Transverse colon (tissue), 4 donors: ENCODE data around the gene ALKBH7. TPM values are rescaled to one million over a fixed set of nuclear protein-coding genes. Genes with fewer than 3 reads are reported as not detected.
"Not testable (repeated sequence)": the region's sequence is repeated elsewhere in the genome, so short reads cannot be mapped to it uniquely, and the experiment has no call there.

Source experiments
- DNase-seq: peaks from one replicate; pipeline ENCODE4 v3.0.0-alpha.2; 2019
- H3K27ac ChIP-seq, 4 donors: fragments of 200-600 bp; sonication (generic); 2 replicates each; pipeline ENCODE4 v1.5.1; 2016 to 2018; ENCODE audit warnings: inconsistent platforms in 4 of 4
- H3K27me3 ChIP-seq: fragments of 200-600 bp; sonication (generic); 2 replicates; pipeline ENCODE4 v1.5.1; 2017; ENCODE audit warnings: inconsistent platforms
- H3K36me3 ChIP-seq, 4 donors: fragments of 200-600 bp; sonication (generic); 2 replicates each; pipeline ENCODE4 v1.5.1; 2017 to 2019; ENCODE audit warnings: inconsistent platforms in 4 of 4
- H3K4me1 ChIP-seq, 4 donors: fragments of 200-600 bp; sonication (generic); 2 replicates each; pipeline ENCODE4 v1.5.1; 2017 to 2020; ENCODE audit warnings: inconsistent platforms in 4 of 4
- H3K4me3 ChIP-seq, 4 donors: fragments of 200-600 bp; sonication (generic); 1 replicate in 1 of 4; 2 replicates in 3 of 4; pipeline versions ENCODE4 v1.5.1 to v1.6.1; 2017 to 2019; ENCODE audit warnings: inconsistent platforms in 4 of 4
- H3K9me3 ChIP-seq, 2 donors: fragments of 200-600 bp; sonication (generic); 2 replicates each; pipeline ENCODE4 v1.5.1; 2017 to 2019; ENCODE audit warnings: inconsistent platforms in 2 of 2
- CTCF ChIP-seq, 5 experiments: fragments of 200-600 bp in 3 of 5; fragments of 450-650 bp in 2 of 5; sonication (generic) in 3 of 5; IDR thresholded peaks; 1 replicate in 2 of 5; 2 replicates in 3 of 5; pipeline ENCODE4 v1.5.1; 2016 to 2017; ENCODE audit warnings: antibody characterized with exemption in 5 of 5, inconsistent platforms in 3 of 5, mild to moderate bottlenecking in 2 of 5, moderate library complexity in 1 of 5
- EP300 ChIP-seq: sonication (generic); formaldehyde crosslinking; IDR thresholded peaks from one replicate; pipeline ENCODE4 v1.6.1; 2017; ENCODE audit warnings: antibody characterized with exemption, low read depth
- POLR2A ChIP-seq: fragments of 450-650 bp; IDR thresholded peaks from one replicate; pipeline ENCODE4 v1.6.1; 2016; ENCODE audit warnings: antibody characterized with exemption, mild to moderate bottlenecking, moderate library complexity
- POLR2AphosphoS5 ChIP-seq, 3 donors: sonication (generic); formaldehyde crosslinking; IDR thresholded peaks; one replicate each; pipeline ENCODE4 v1.6.1; 2016; ENCODE audit warnings: antibody characterized with exemption in 3 of 3
- WGBS, 2 donors: methylation state at CpG; one replicate each; pipeline ENCODE4 v1.1.5; 2018; ENCODE audit warnings: low coverage in 1 of 2; 5-methylcytosine and 5-hydroxymethylcytosine counted together
- in situ Hi-C, 4 donors: fragments of 200-750 bp; cut with MboI; loops; one replicate each; pipeline versions ENCODE4 v1.15.0 to v1.15.1; 2017; ENCODE audit warnings: low sequenced_read_pairs in 3 of 4, low pct_ligation_motif_present in 1 of 4, low pct_unique_long_range_greater_than_20kb in 1 of 4
- intact Hi-C: fragments of 100-400 bp; cut with DNase I; formaldehyde crosslinking; loops from one replicate; pipeline ENCODE4 v1.15.1; 2023; ENCODE audit warnings: low total_unique reads
- total RNA-seq, 4 donors: library from RNA; depleted of rRNA; stranded (reverse); fragments of >200 nt; gene quantifications; one replicate each; pipeline ENCODE4 v1.1.0, GENCODE V29; 2016

Gene ALKBH7
- total RNA-seq, 4 donors from 2014 or later, result 135 to 188 (median 158) TPM

- intact Hi-C loops (no loop called here), in situ Hi-C loops (no loop called here)
- Histone ChIP-seq H3K27ac (no peak within 1 kb of the TSS), H3K27me3 (no peaks in the 10 kb centered on the region), H3K4me1 (no peaks in the 10 kb centered on the region), H3K4me3 (no peak within 1 kb of the TSS), H3K36me3 (no peaks in the 10 kb centered on the region), H3K9me3 (no peaks in the 10 kb centered on the region)
- 70 to 72% methylated on average over 3 to 17 of the region's 17 CpGs for WGBS, 2 donors
- no peak for DNase-seq
- TF ChIP-seq CTCF (IDR thresholded peaks at IDR 0.05), result no peak
These were observed 39.2 kb upstream of the ALKBH7 start, which contains the start of gene ACER1 for GRCh38 chr19:6333439-6333838. ACER1 (minus strand) TSS chr19:6333612; CDS start chr19:6333551, 61 bp downstream.

DNA sequence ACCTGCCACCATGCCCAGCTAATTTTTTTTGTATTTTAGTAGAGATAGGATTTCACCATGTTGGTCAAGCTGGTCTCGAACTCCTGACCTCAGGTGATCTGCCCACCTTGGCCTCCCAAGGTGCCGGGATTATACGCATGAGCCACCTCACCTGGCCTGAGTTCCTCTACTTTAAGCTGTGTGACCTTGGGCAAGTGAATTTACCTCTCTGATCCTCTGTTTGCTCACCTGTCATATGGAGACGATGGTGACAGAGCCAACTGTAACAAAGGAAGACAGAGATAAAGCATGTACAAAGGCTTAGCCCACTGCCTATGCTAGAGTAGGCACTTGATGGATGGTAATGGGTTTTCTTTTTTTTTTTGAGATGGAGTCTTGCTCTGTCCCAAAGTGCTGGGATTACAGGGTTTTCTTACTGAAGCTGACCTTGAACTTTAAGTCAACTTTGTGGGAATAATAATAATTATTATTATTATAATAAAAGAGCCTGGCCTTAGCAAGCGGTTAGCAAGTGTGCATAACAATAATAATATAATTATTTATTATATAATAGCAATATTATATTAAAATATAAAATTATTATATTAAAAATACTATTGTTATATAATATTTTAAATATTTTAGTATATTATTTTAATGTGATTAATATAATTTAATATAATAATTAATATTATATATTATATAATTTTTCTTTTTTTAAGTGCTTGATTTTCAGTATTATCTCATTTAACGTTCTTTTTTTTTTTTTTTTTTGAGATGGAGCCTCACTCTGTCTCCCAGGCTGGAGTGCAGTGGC is 37.9 kb upstream of the ALKBH7 start:
- Histone ChIP-seq H3K4me1 (no peaks in the 10 kb centered on the region), H3K36me3 (no peaks in the 10 kb centered on the region), H3K9me3 (no peaks in the 10 kb centered on the region), H3K4me3 (no peak overlapping the region), H3K27ac (no peak overlapping the region), H3K27me3 (no peaks in the 10 kb centered on the region)
- intact Hi-C loops (no loop called here), in situ Hi-C loops (no loop called here)
- 81 to 85% methylated on average over 2 to 6 of the region's 6 CpGs for WGBS, 2 donors
- TF ChIP-seq EP300 (no peak), POLR2A (no peak), CTCF (IDR thresholded peaks at IDR 0.05) (no peak), POLR2AphosphoS5 (IDR thresholded peaks at IDR 0.05) (no peak)
- DNase-seq, result no peak

DNA sequence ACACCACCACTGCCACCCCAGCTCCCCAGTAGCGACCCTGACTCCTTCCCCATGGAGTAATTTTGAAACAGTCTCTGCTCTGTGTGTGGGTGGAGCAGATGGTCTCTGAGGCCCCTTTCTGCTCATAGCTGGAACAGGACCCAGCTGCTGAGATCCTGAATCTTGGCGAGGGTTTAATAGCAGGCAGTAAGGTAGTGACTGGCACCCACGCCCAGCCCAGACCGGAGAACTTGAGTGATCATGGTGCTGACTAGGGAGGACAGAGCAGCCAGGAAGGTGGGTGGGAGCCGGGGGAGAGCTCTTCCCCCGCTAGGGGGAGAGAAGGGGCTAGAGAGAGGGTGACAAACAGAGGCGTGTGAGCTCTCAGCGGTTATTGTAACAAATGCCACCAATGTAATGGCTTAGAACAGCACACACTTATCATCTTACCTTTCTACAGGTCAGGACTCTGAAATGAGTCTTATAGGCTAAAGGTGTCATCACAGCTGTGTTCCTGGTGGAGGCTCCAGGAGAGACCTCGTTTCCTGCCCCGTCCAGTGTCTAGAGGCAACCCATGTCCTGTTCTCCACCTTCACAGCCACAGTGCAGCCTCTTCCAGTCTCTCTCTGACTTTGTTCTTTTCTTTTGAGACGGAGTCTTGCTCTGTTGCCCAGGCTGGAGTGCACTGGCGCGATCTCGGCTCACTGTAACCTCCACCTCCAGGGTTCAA is 31.9 kb upstream of the ALKBH7 start:
- in situ Hi-C loops (no loop called here), intact Hi-C loops (no loop called here)
- H3K36me3 ChIP-seq, result no peaks in the 10 kb centered on the region
- no peak overlapping the region for H3K4me3 ChIP-seq
- TF ChIP-seq CTCF (IDR thresholded peaks at IDR 0.05), result no peak
- TF ChIP-seq POLR2A, result no peak
- no peak for TF ChIP-seq EP300
- TF ChIP-seq POLR2AphosphoS5 (IDR thresholded peaks at IDR 0.05), result no peak
- DNase-seq, result no peak
- no peaks in the 10 kb centered on the region for H3K9me3 ChIP-seq
- no peaks in the 10 kb centered on the region for H3K27me3 ChIP-seq
- no peak overlapping the region for H3K27ac ChIP-seq
- 59 to 61% methylated on average over 6 to 14 of the region's 14 CpGs for WGBS, 2 donors
- no peaks in the 10 kb centered on the region for H3K4me1 ChIP-seq

- Histone ChIP-seq H3K9me3 (no peaks in the 10 kb centered on the region), H3K4me3 (no peak overlapping the region), H3K36me3 (no peaks in the 10 kb centered on the region), H3K27me3 (no peaks in the 10 kb centered on the region), H3K4me1 (no peaks in the 10 kb centered on the region), H3K27ac (no peak overlapping the region)
- WGBS, 2 donors, result 90% methylated on average over 1 of the region's 1 CpG; no CpG with 5 or more reads in 1 of the 2 donors
- in situ Hi-C loops (no loop called here), intact Hi-C loops (no loop called here)
- no peak for DNase-seq
- TF ChIP-seq CTCF (IDR thresholded peaks at IDR 0.05), result no peak
- TF ChIP-seq EP300, result no peak
- TF ChIP-seq POLR2AphosphoS5 (IDR thresholded peaks at IDR 0.05), result no peak
- TF ChIP-seq POLR2A, result no peak
These were observed 29.1 kb upstream of the ALKBH7 start for GRCh38 chr19:6343462-6343861.

- DNase-seq, H3K4me3 ChIP-seq, H3K4me1 ChIP-seq, H3K36me3 ChIP-seq, H3K27ac ChIP-seq, intact Hi-C loops, in situ Hi-C loops, H3K27me3 ChIP-seq, H3K9me3 ChIP-seq: not testable (repeated sequence)
- 37 to 80% methylated on average over 2 of the region's 2 CpGs for WGBS, 2 donors
These were observed 23.3 kb upstream of the ALKBH7 start for GRCh38 chr19:6349271-6349670.
